ENCODE results near the gene KEAP1. TPM values are rescaled to one million over a fixed set of nuclear protein-coding genes. Genes with fewer than 3 reads are reported as not detected.

KEAP1 gene
- total RNA-seq, 1 experiment from 2014 or later, result 73.0 TPM

GRCh38 chr19:10502524-10503001 is 593 bp downstream of the KEAP1 start:
- intact Hi-C loops (cut with micrococcal nuclease; ENCODE audit: unreplicated experiment), result loop anchor here (5.0 kb wide), 2 partner anchors 40 to 65 kb away; partner anchors contain the start of genes ATG4D, CDKN2D and KRI1
- no TSS peak for BruUV-seq (replicated peaks)
- H3K9me3 Mint-ChIP-seq (ENCODE audit: unreplicated experiment), result no peaks in the 10 kb centered on the region
- H3K27me3 Mint-ChIP-seq (ENCODE audit: insufficient read depth, unreplicated experiment), result no peaks in the 10 kb centered on the region
- no peaks in the 10 kb centered on the region for H3K9me3 ChIP-seq
- H3K27ac Mint-ChIP-seq (ENCODE audit: unreplicated experiment), result peak overlapping the region; percentile 79
- peak overlapping the region; percentile 84 for H3K4me3 Mint-ChIP-seq (ENCODE audit: unreplicated experiment)
- peaks cover 7% of the 10 kb centered on the region for H3K4me1 ChIP-seq
- ChIA-PET CTCF (interaction anchor here (0.6 to 1.0 kb wide), 3 partner anchors 19 to 274 kb away, joined by 4 to 7 read pairs (median 7); no protein-coding TSS in a partner anchor), POLR2A (no interaction called here)
- peak; percentile 95 to 96 for DNase-seq
- no peaks in the 10 kb centered on the region for H3K27me3 ChIP-seq (replicated peaks; ENCODE audit: control insufficient read depth, insufficient read depth, low read length)
- peaks cover 33% of the 10 kb centered on the region for H3K36me3 Mint-ChIP-seq (ENCODE audit: insufficient read depth, unreplicated experiment)
- peak overlapping the region; percentile 95 for H3K4me3 ChIP-seq (ENCODE audit: low read depth, low read length)
- H3K36me3 ChIP-seq (ENCODE audit: control insufficient read depth, insufficient read depth, low read length), result peaks cover 4% of the 10 kb centered on the region
- peaks cover 7% of the 10 kb centered on the region for H3K4me1 Mint-ChIP-seq (ENCODE audit: low read depth, unreplicated experiment)
- TF ChIP-seq, protein P1, sequence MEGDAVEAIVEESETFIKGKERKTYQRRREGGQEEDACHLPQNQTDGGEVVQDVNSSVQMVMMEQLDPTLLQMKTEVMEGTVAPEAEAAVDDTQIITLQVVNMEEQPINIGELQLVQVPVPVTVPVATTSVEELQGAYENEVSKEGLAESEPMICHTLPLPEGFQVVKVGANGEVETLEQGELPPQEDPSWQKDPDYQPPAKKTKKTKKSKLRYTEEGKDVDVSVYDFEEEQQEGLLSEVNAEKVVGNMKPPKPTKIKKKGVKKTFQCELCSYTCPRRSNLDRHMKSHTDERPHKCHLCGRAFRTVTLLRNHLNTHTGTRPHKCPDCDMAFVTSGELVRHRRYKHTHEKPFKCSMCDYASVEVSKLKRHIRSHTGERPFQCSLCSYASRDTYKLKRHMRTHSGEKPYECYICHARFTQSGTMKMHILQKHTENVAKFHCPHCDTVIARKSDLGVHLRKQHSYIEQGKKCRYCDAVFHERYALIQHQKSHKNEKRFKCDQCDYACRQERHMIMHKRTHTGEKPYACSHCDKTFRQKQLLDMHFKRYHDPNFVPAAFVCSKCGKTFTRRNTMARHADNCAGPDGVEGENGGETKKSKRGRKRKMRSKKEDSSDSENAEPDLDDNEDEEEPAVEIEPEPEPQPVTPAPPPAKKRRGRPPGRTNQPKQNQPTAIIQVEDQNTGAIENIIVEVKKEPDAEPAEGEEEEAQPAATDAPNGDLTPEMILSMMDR (IDR thresholded peaks at IDR 0.05; ENCODE audit: insufficient read depth in 1 of 2, low read depth in 1 of 2, low read length in 1 of 2, severe bottlenecking in 1 of 2, unreplicated experiment in 1 of 2), result no peak

DNA sequence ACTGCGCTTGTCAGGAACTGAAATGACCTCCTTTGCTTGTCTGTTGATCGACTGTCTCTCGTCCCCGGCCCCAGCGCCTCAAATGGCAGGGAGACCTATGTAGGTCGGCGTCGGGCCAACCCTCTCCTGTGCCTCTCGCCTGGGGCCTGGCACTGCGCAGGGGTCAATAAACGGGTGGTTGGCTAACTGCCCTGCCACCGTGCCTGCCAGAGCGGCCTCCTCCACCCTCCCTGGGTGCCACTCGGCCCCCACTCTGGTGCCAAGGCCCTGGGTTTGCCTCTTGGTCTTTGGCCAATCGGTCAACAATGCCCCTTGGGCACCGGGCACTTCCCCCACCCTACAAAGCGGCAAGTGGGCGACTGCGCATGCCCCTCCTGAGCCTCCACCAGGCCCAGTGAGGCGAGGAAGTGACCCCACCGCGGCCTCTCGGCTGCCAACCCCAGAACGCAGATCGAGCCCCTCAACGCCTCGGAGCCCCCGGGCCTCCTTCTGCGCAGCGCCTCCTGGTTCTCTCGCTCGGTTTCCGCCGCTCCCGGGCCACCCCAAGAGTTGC is 1.1 kb downstream of the KEAP1 start:
- DNase-seq, result peak in 1 of 2 experiments; percentile 42
- TF ChIP-seq, protein P1 (IDR thresholded peaks at IDR 0.05; ENCODE audit: insufficient read depth in 1 of 2, low read depth in 1 of 2, low read length in 1 of 2, severe bottlenecking in 1 of 2, unreplicated experiment in 1 of 2), result no peak
- Mint-ChIP-seq H3K9me3 (ENCODE audit: unreplicated experiment) (no peaks in the 10 kb centered on the region), H3K27ac (ENCODE audit: unreplicated experiment) (peak overlapping the region; percentile 79), H3K36me3 (ENCODE audit: insufficient read depth, unreplicated experiment) (peaks cover 33% of the 10 kb centered on the region), H3K27me3 (ENCODE audit: insufficient read depth, unreplicated experiment) (no peaks in the 10 kb centered on the region), H3K4me1 (ENCODE audit: low read depth, unreplicated experiment) (peaks cover 7% of the 10 kb centered on the region), H3K4me3 (ENCODE audit: unreplicated experiment) (peak overlapping the region; percentile 84)
- no peaks in the 10 kb centered on the region for H3K9me3 ChIP-seq
- BruUV-seq (replicated peaks), result TSS peak; percentile 53
- intact Hi-C loops (cut with micrococcal nuclease; ENCODE audit: unreplicated experiment), result loop anchor here (5.0 kb wide), 2 partner anchors 40 to 65 kb away; partner anchors contain the start of genes ATG4D, CDKN2D and KRI1
- no peaks in the 10 kb centered on the region for H3K27me3 ChIP-seq (replicated peaks; ENCODE audit: control insufficient read depth, insufficient read depth, low read length)
- peaks cover 7% of the 10 kb centered on the region for H3K4me1 ChIP-seq
- peak overlapping the region; percentile 95 for H3K4me3 ChIP-seq (ENCODE audit: low read depth, low read length)
- ChIA-PET POLR2A (no interaction called here), CTCF (interaction anchor here (1.0 kb wide), 1 partner anchor 19 kb away, joined by 7 read pairs; no protein-coding TSS in a partner anchor)
- H3K36me3 ChIP-seq (ENCODE audit: control insufficient read depth, insufficient read depth, low read length), result peaks cover 4% of the 10 kb centered on the region

GRCh38 chr19:10500247-10500592 is 2.9 kb downstream of the KEAP1 start:
- no TSS peak for BruUV-seq (replicated peaks)
- DNase-seq, result no peak
- ChIA-PET POLR2A (no interaction called here), CTCF (no interaction called here)
- intact Hi-C loops (cut with micrococcal nuclease; ENCODE audit: unreplicated experiment), result loop anchor here (5.0 kb wide), 2 partner anchors 42 to 67 kb away; partner anchors contain the start of genes ATG4D, CDKN2D and KRI1
- no peak overlapping the region for H3K4me3 Mint-ChIP-seq (ENCODE audit: unreplicated experiment)
- H3K4me1 Mint-ChIP-seq (ENCODE audit: low read depth, unreplicated experiment), result peaks cover 7% of the 10 kb centered on the region
- Histone ChIP-seq H3K4me1 (peaks cover 7% of the 10 kb centered on the region), H3K4me3 (ENCODE audit: low read depth, low read length) (no peak overlapping the region), H3K36me3 (ENCODE audit: control insufficient read depth, insufficient read depth, low read length) (peaks cover 4% of the 10 kb centered on the region), H3K27me3 (replicated peaks; ENCODE audit: control insufficient read depth, insufficient read depth, low read length) (no peaks in the 10 kb centered on the region), H3K9me3 (no peaks in the 10 kb centered on the region)
- H3K27me3 Mint-ChIP-seq (ENCODE audit: insufficient read depth, unreplicated experiment), result no peaks in the 10 kb centered on the region
- H3K36me3 Mint-ChIP-seq (ENCODE audit: insufficient read depth, unreplicated experiment), result peaks cover 45% of the 10 kb centered on the region
- H3K9me3 Mint-ChIP-seq (ENCODE audit: unreplicated experiment), result no peaks in the 10 kb centered on the region
- TF ChIP-seq, protein P1 (IDR thresholded peaks at IDR 0.05; ENCODE audit: insufficient read depth in 1 of 2, low read depth in 1 of 2, low read length in 1 of 2, severe bottlenecking in 1 of 2, unreplicated experiment in 1 of 2), result no peak
- no peak overlapping the region for H3K27ac Mint-ChIP-seq (ENCODE audit: unreplicated experiment)

Measured in Caco-2 (cell line).